GM21447 (cell line): ENCODE results near the gene IGF2BP2.

Experiments used
- ATAC-seq: cut with Tn5 transposase; IDR thresholded peaks from one replicate; pipeline ENCODE4 v1.9.1; 2021; ENCODE audit not compliant: unreplicated experiment

The IGF2BP2 gene

GRCh38 chr3:185594073-185594472 is 230.8 kb downstream of the IGF2BP2 start:
- ATAC-seq, result no peak
